HG02798 (cell line): Measurements from ENCODE around the gene PHKA2.
"Not testable (repeated sequence)": the region's sequence is repeated elsewhere in the genome, so short reads cannot be mapped to it uniquely, and the experiment has no call there.

Source experiments
- ATAC-seq: cut with Tn5 transposase; IDR thresholded peaks from one replicate; pipeline ENCODE4 v1.9.1; 2021; ENCODE audit warnings: mild to moderate bottlenecking; ENCODE audit not compliant: unreplicated experiment, poor library complexity

Gene PHKA2

GRCh38 chrX:18983666-18984380 lies at the start of gene PHKA2:
Gene PHKA2 (minus strand): TSS chrX:18984114. CDS start chrX:18983932, 182 bp downstream.
- ATAC-seq: peak; percentile 50

- no peak for ATAC-seq
These were observed 46.9 kb upstream of the PHKA2 start for GRCh38 chrX:19030805-19031204.

GRCh38 chrX:19028560-19028959 lies 44.6 kb upstream of the PHKA2 start:
- no peak for ATAC-seq

GRCh38 chrX:19024366-19024765 lies 40.5 kb upstream of the PHKA2 start:
- no peak for ATAC-seq

- no peak for ATAC-seq
These were observed 36.1 kb upstream of the PHKA2 start for GRCh38 chrX:19019996-19020395.

- ATAC-seq: no peak
These were observed 33.4 kb upstream of the PHKA2 start for GRCh38 chrX:19017271-19017670.

GRCh38 chrX:19016614-19017013 lies 32.7 kb upstream of the PHKA2 start:
- ATAC-seq: not testable (repeated sequence)

- no peak for ATAC-seq
These were observed 24.0 kb upstream of the PHKA2 start for GRCh38 chrX:19007868-19008267.

GRCh38 chrX:19007011-19007410 lies 23.1 kb upstream of the PHKA2 start:
- ATAC-seq: no peak

- ATAC-seq: no peak
These were observed 22.0 kb upstream of the PHKA2 start for GRCh38 chrX:19005909-19006308.

GRCh38 chrX:19003756-19004155 lies 19.8 kb upstream of the PHKA2 start:
- ATAC-seq: no peak

- no peak for ATAC-seq
These were observed 14.7 kb upstream of the PHKA2 start for GRCh38 chrX:18998653-18999052.

- no peak for ATAC-seq
These were observed 14.0 kb upstream of the PHKA2 start for GRCh38 chrX:18997916-18998315.

GRCh38 chrX:18996536-18996935 lies 12.6 kb upstream of the PHKA2 start:
- ATAC-seq: no peak

GRCh38 chrX:18995221-18995620 lies 11.3 kb upstream of the PHKA2 start:
- ATAC-seq: no peak

GRCh38 chrX:18994713-18995112 lies 10.8 kb upstream of the PHKA2 start:
- ATAC-seq: no peak

GRCh38 chrX:18992829-18993228 lies 8.9 kb upstream of the PHKA2 start:
- no peak for ATAC-seq

- ATAC-seq: no peak
These were observed 1.2 kb upstream of the PHKA2 start for GRCh38 chrX:18985186-18985435.

- ATAC-seq: peak; percentile 87
These were observed 669 bp upstream of the PHKA2 start for GRCh38 chrX:18984381-18985185.

- ATAC-seq: no peak
These were observed 2.6 kb downstream of the PHKA2 start for GRCh38 chrX:18981124-18981807.

- ATAC-seq: not testable (repeated sequence)
These were observed 3.7 kb downstream of the PHKA2 start for GRCh38 chrX:18980262-18980661.
